ENCODE measurements around the gene NELL1. TPM values are rescaled to one million over a fixed set of nuclear protein-coding genes. Genes with fewer than 3 reads are reported as not detected.

Gene NELL1
- total and polyA plus RNA-seq, 7 donors = 0.01 TPM; not detected in 6

GRCh38 chr11:21537980-21538379, 868.6 kb downstream of the NELL1 start:
- Histone ChIP-seq H3K4me3 (no peak overlapping the region), H3K27ac (no peak overlapping the region), H3K9me3 (no peaks in the 10 kb centered on the region), H3K27me3 (ENCODE audit: insufficient read depth in 3 of 3, low read length in 2 of 3) (no peaks in the 10 kb centered on the region), H3K36me3 (ENCODE audit: insufficient read depth in 1 of 2, low read depth in 1 of 2) (no peaks in the 10 kb centered on the region), H3K4me1 (no peaks in the 10 kb centered on the region)
- intact Hi-C loops (cut with DNase I) = no loop called here
- WGBS, 3 donors = 79 to 95% (median 84%) methylated on average over 1 of the region's 1 CpG
- TF ChIP-seq CTCF (IDR thresholded peaks at IDR 0.05) = no peak
- DNase-seq = no peak
- ATAC-seq = no peak

GRCh38 chr11:21541187-21541751, 871.9 kb downstream of the NELL1 start:
- no peak for TF ChIP-seq CTCF (IDR thresholded peaks at IDR 0.05)
- no peaks in the 10 kb centered on the region for H3K36me3 ChIP-seq (ENCODE audit: insufficient read depth in 1 of 2, low read depth in 1 of 2)
- H3K4me1 ChIP-seq = no peaks in the 10 kb centered on the region
- ATAC-seq (no peak), DNase-seq (no peak)
- no peaks in the 10 kb centered on the region for H3K9me3 ChIP-seq
- intact Hi-C loops (cut with DNase I) = no loop called here
- H3K4me3 ChIP-seq = no peak overlapping the region
- WGBS, 3 donors = 68 to 77% (median 77%) methylated on average over 5 of the region's 5 CpGs
- H3K27ac ChIP-seq = no peak overlapping the region
- no peaks in the 10 kb centered on the region for H3K27me3 ChIP-seq (ENCODE audit: insufficient read depth in 3 of 3, low read length in 2 of 3)

- no peaks in the 10 kb centered on the region for H3K27me3 ChIP-seq (ENCODE audit: insufficient read depth in 3 of 3, low read length in 2 of 3)
- no peak for ATAC-seq
- no peaks in the 10 kb centered on the region for H3K9me3 ChIP-seq
- no peak for TF ChIP-seq CTCF (IDR thresholded peaks at IDR 0.05)
- H3K27ac ChIP-seq = no peak overlapping the region
- intact Hi-C loops (cut with DNase I) = no loop called here
- no peaks in the 10 kb centered on the region for H3K4me1 ChIP-seq
- no peaks in the 10 kb centered on the region for H3K36me3 ChIP-seq (ENCODE audit: insufficient read depth in 1 of 2, low read depth in 1 of 2)
- DNase-seq = no peak
- H3K4me3 ChIP-seq = no peak overlapping the region
These were observed 874.5 kb downstream of the NELL1 start for GRCh38 chr11:21543901-21544300.

- no peak for DNase-seq
- no peaks in the 10 kb centered on the region for H3K9me3 ChIP-seq
- no peaks in the 10 kb centered on the region for H3K4me1 ChIP-seq
- H3K36me3 ChIP-seq (ENCODE audit: insufficient read depth in 1 of 2, low read depth in 1 of 2) = no peaks in the 10 kb centered on the region
- 39 to 88% (median 61%) methylated on average over 1 of the region's 1 CpG for WGBS, 3 donors
- no peak for TF ChIP-seq CTCF (IDR thresholded peaks at IDR 0.05)
- H3K27me3 ChIP-seq (ENCODE audit: insufficient read depth in 3 of 3, low read length in 2 of 3) = no peaks in the 10 kb centered on the region
- no peak overlapping the region for H3K4me3 ChIP-seq
- H3K27ac ChIP-seq = no peak overlapping the region
- intact Hi-C loops (cut with DNase I) = no loop called here
- no peak for ATAC-seq
These were observed 876.3 kb downstream of the NELL1 start for GRCh38 chr11:21545699-21546098.

GRCh38 chr11:21546703-21547102, 877.3 kb downstream of the NELL1 start:
- no peak for TF ChIP-seq CTCF (IDR thresholded peaks at IDR 0.05)
- H3K4me3 ChIP-seq = no peak overlapping the region
- ATAC-seq (no peak), DNase-seq (no peak)
- intact Hi-C loops (cut with DNase I) = no loop called here
- H3K27ac ChIP-seq = no peak overlapping the region
- H3K36me3 ChIP-seq (ENCODE audit: insufficient read depth in 1 of 2, low read depth in 1 of 2) = no peaks in the 10 kb centered on the region
- H3K4me1 ChIP-seq = no peaks in the 10 kb centered on the region
- no peaks in the 10 kb centered on the region for H3K27me3 ChIP-seq (ENCODE audit: insufficient read depth in 3 of 3, low read length in 2 of 3)
- H3K9me3 ChIP-seq = no peaks in the 10 kb centered on the region
- WGBS, 3 donors = 35 to 79% (median 44%) methylated on average over 1 of the region's 1 CpG

All from psoas muscle (tissue), 8 donors.